ENCODE measurements around the gene ZNF763. TPM values are rescaled to one million over a fixed set of nuclear protein-coding genes. Genes with fewer than 3 reads are reported as not detected.

The ZNF763 gene
- total RNA-seq, 1 experiment from 2014 or later = 0.39 TPM

- intact Hi-C loops (cut with micrococcal nuclease; ENCODE audit: unreplicated experiment) = no loop called here
- no TSS peak for BruUV-seq (replicated peaks)
- Histone ChIP-seq H3K9me3 (ENCODE audit: control insufficient read depth, insufficient read depth, low read depth, low read length) (peaks cover 39% of the 10 kb centered on the region), H3K27ac (ENCODE audit: low read length) (no peak overlapping the region), H3K4me3 (ENCODE audit: low read depth in 2 of 2, low read length in 2 of 2) (no peak overlapping the region), H3K4me1 (ENCODE audit: control insufficient read depth, insufficient read depth, low read length) (no peaks in the 10 kb centered on the region), H3K36me3 (ENCODE audit: control insufficient read depth, insufficient read depth, low read length) (no peaks in the 10 kb centered on the region), H3K27me3 (ENCODE audit: control insufficient read depth, insufficient read depth, low read length) (no peaks in the 10 kb centered on the region)
- in situ Hi-C loops (cut with HindIII; ENCODE audit: low pct_unique_long_range_greater_than_20kb, low sequenced_read_pairs) = no loop called here
- no peak for ATAC-seq
- DNase-seq (ENCODE audit: low read depth, low spot score) = no peak
- ChIA-PET POLR2A (no interaction called here), CTCF (no interaction called here)
- TF ChIP-seq POLR2AphosphoS5 (IDR thresholded peaks at IDR 0.05; ENCODE audit: low read depth, low read length) (no peak), REST (IDR thresholded peaks at IDR 0.05; ENCODE audit: insufficient read depth in 1 of 2, low read depth in 2 of 2, low read length in 1 of 2) (no peak), TCF7L2 (IDR thresholded peaks at IDR 0.05; ENCODE audit: low read depth, low read length) (no peak), SIN3A (IDR thresholded peaks at IDR 0.05; ENCODE audit: borderline replicate concordance, insufficient read depth, low read depth, low read length) (no peak), CTCF (IDR thresholded peaks at IDR 0.05) (no peak)
Measured at GRCh38 chr19:11979527-11979926, 14.7 kb downstream of the ZNF763 start.

GRCh38 chr19:11982526-11982925 is 17.7 kb downstream of the ZNF763 start:
- H3K9me3 ChIP-seq (ENCODE audit: control insufficient read depth, insufficient read depth, low read depth, low read length) = peaks cover 38% of the 10 kb centered on the region
- TF ChIP-seq CTCF (IDR thresholded peaks at IDR 0.05) (no peak), TCF7L2 (IDR thresholded peaks at IDR 0.05; ENCODE audit: low read depth, low read length) (no peak), SIN3A (IDR thresholded peaks at IDR 0.05; ENCODE audit: borderline replicate concordance, insufficient read depth, low read depth, low read length) (no peak), REST (IDR thresholded peaks at IDR 0.05; ENCODE audit: insufficient read depth in 1 of 2, low read depth in 2 of 2, low read length in 1 of 2) (no peak), POLR2AphosphoS5 (IDR thresholded peaks at IDR 0.05; ENCODE audit: low read depth, low read length) (no peak)
- intact Hi-C loops (cut with micrococcal nuclease; ENCODE audit: unreplicated experiment) = loop anchor here (10.0 kb wide), 1 partner anchor 58 kb away; the partner anchor contains the start of gene ZNF700
- no peak for DNase-seq (ENCODE audit: low read depth, low spot score)
- no peak for ATAC-seq
- ChIA-PET CTCF (no interaction called here), POLR2A (interaction anchor here (0.7 kb wide), 1 partner anchor 19 kb away, joined by 3 read pairs; no protein-coding TSS in a partner anchor)
- in situ Hi-C loops (cut with HindIII; ENCODE audit: low pct_unique_long_range_greater_than_20kb, low sequenced_read_pairs) = no loop called here
- H3K4me1 ChIP-seq (ENCODE audit: control insufficient read depth, insufficient read depth, low read length) = no peaks in the 10 kb centered on the region
- H3K27me3 ChIP-seq (ENCODE audit: control insufficient read depth, insufficient read depth, low read length) = no peaks in the 10 kb centered on the region
- BruUV-seq (replicated peaks) = no TSS peak
- no peaks in the 10 kb centered on the region for H3K36me3 ChIP-seq (ENCODE audit: control insufficient read depth, insufficient read depth, low read length)
- H3K27ac ChIP-seq (ENCODE audit: low read length) = no peak overlapping the region
- no peak overlapping the region for H3K4me3 ChIP-seq (ENCODE audit: low read depth in 2 of 2, low read length in 2 of 2)

All from Panc1 (cell line).